ENCODE results near the gene GAA.
"Not testable (repeated sequence)": the region's sequence is repeated elsewhere in the genome, so short reads cannot be mapped to it uniquely, and the experiment has no call there.

The GAA gene

GRCh38 chr17:80084773-80085172, 16.6 kb upstream of the GAA start:
- DNase-seq: no peak

- no peak for DNase-seq
These were observed 15.3 kb upstream of the GAA start for GRCh38 chr17:80086081-80086480.

GRCh38 chr17:80086616-80087015, 14.8 kb upstream of the GAA start:
- no peak for DNase-seq

GRCh38 chr17:80087346-80088265, 13.8 kb upstream of the GAA start:
- DNase-seq: no peak

GRCh38 chr17:80089762-80090161, 11.6 kb upstream of the GAA start:
- no peak for DNase-seq

- not testable (repeated sequence) for DNase-seq
These were observed 11.2 kb upstream of the GAA start for GRCh38 chr17:80090164-80090563.

- DNase-seq: no peak
These were observed 10.0 kb upstream of the GAA start for GRCh38 chr17:80091376-80091775.

- no peak for DNase-seq
These were observed 8.4 kb upstream of the GAA start for GRCh38 chr17:80092959-80093358.

GRCh38 chr17:80095038-80095843, 6.1 kb upstream of the GAA start:
- no peak for DNase-seq

GRCh38 chr17:80095844-80096475, 5.4 kb upstream of the GAA start:
- DNase-seq: no peak

GRCh38 chr17:80096561-80097021, 4.8 kb upstream of the GAA start:
- no peak for DNase-seq

GRCh38 chr17:80097127-80097621, 4.2 kb upstream of the GAA start:
- no peak for DNase-seq

GRCh38 chr17:80097844-80098691, 3.3 kb upstream of the GAA start:
- no peak for DNase-seq

GRCh38 chr17:80099291-80100034, 1.9 kb upstream of the GAA start:
- no peak for DNase-seq

- DNase-seq: no peak
These were observed 1.4 kb upstream of the GAA start for GRCh38 chr17:80100035-80100323.

- no peak for DNase-seq
These were observed 724 bp downstream of the GAA start for GRCh38 chr17:80101946-80102663.

GRCh38 chr17:80102664-80103448, 1.5 kb downstream of the GAA start:
- DNase-seq: no peak

- DNase-seq: no peak
These were observed 2.2 kb downstream of the GAA start for GRCh38 chr17:80103449-80104085.

GRCh38 chr17:80104321-80104955, 3.1 kb downstream of the GAA start:
- no peak for DNase-seq

All from NCI-H2081 treated with DMSO at 0.1 percent for 48 hours (cell line).